ENCODE results near the gene DAND5. TPM values are rescaled to one million over a fixed set of nuclear protein-coding genes. Genes with fewer than 3 reads are reported as not detected.

DAND5 gene
- total and polyA plus RNA-seq, 10 of the 15 experiments (the other 5 are each of a cell fraction or from before 2014, with no cell fraction given): 0.06 to 0.15 (median 0.12) TPM; not detected in 5

- in situ Hi-C loops (cut with MboI): no loop called here
- WGBS (ENCODE audit: insufficient coverage, insufficient replicate concordance, low lambda C conversion rate, missing lambda C conversion rate): 82% methylated on average over 25 of the region's 25 CpGs
These were observed 28.0 kb downstream of the DAND5 start for GRCh38 chr19:12997179-12997966.

More at GRCh38 chr19:12997179-12997966, 28.0 kb downstream of the DAND5 start:
- ChIA-PET POLR2A (no interaction called here), SMC1A (ENCODE audit: uncharacterized antibody, unreplicated experiment) (no interaction called here), RAD21 (ENCODE audit: unreplicated experiment) (no interaction called here), CTCF (no interaction called here)
- intact Hi-C loops (cut with micrococcal nuclease; ENCODE audit: unreplicated experiment): no loop called here
- Histone ChIP-seq H3K79me2 (ENCODE audit: control insufficient read depth, insufficient read depth, low read length) (no peaks in the 10 kb centered on the region), H3K9ac (ENCODE audit: control insufficient read depth, insufficient read depth, low read length) (no peak overlapping the region), H3K27ac (ENCODE audit: control insufficient read depth, insufficient read depth) (no peak overlapping the region), H3K9me3 (replicated peaks; ENCODE audit: control insufficient read depth, insufficient read depth, low read length) (no peaks in the 10 kb centered on the region), H3K27me3 (replicated peaks in 1 of 2; ENCODE audit: control insufficient read depth in 2 of 2, insufficient read depth in 2 of 2, low read length in 1 of 2) (peaks cover 4 to 6% of the 10 kb centered on the region in 2 experiments; a peak in 3 of 4 replicates), H3K36me3 (ENCODE audit: control insufficient read depth in 2 of 2, insufficient read depth in 2 of 2, low read length in 1 of 2) (no peaks in the 10 kb centered on the region), H3K4me2 (ENCODE audit: control insufficient read depth, insufficient read depth) (no peak overlapping the region), H3K4me1 (ENCODE audit: control insufficient read depth, insufficient read depth, low read length) (no peaks in the 10 kb centered on the region), H2AFZ (ENCODE audit: control insufficient read depth, low read depth, low read length) (no peak overlapping the region), H3K4me3 (no peak overlapping the region), H4K20me1 (ENCODE audit: control insufficient read depth, insufficient read depth) (no peaks in the 10 kb centered on the region)
- FAIRE-seq: no peak
- no peak for ATAC-seq
- BruUV-seq (replicated peaks): no TSS peak
- TF ChIP-seq ZNF384 (IDR thresholded peaks at IDR 0.05; ENCODE audit: borderline replicate concordance, low read depth, low read length): no peak
- TF ChIP-seq FOXK2 (IDR thresholded peaks at IDR 0.05): no peak
- no peak for TF ChIP-seq SRF (IDR thresholded peaks at IDR 0.05; ENCODE audit: low read depth in 2 of 2, low read length in 2 of 2)
- no peak for TF ChIP-seq JUNB (IDR thresholded peaks at IDR 0.05)
- TF ChIP-seq RB1 (IDR thresholded peaks at IDR 0.05; ENCODE audit: borderline replicate concordance): no peak
- no peak for TF ChIP-seq ATF3 (IDR thresholded peaks at IDR 0.05; ENCODE audit: borderline replicate concordance, extremely low read depth, low read depth, low read length)
- TF ChIP-seq TCF7 (IDR thresholded peaks at IDR 0.05; ENCODE audit: borderline replicate concordance): no peak
- no peak for TF ChIP-seq POLR2AphosphoS2 (IDR thresholded peaks at IDR 0.05; ENCODE audit: low read depth, low read length)
- TF ChIP-seq GATAD2B (conservative IDR thresholded peaks at IDR 0.05; ENCODE audit: low read depth): no peak
- no peak for TF ChIP-seq BMI1 (IDR thresholded peaks at IDR 0.05; ENCODE audit: borderline replicate concordance)
- no peak for TF ChIP-seq NFYB (IDR thresholded peaks at IDR 0.05; ENCODE audit: insufficient read depth, low read depth, low read length)
- no peak for TF ChIP-seq ATF2 (IDR thresholded peaks at IDR 0.05; ENCODE audit: low read length)
- TF ChIP-seq SMAD1 (IDR thresholded peaks at IDR 0.05; ENCODE audit: low read depth, partially characterized antibody): no peak
- TF ChIP-seq NRF1 (conservative IDR thresholded peaks at IDR 0.05; ENCODE audit: low read depth, low read length): no peak
- DNase-seq (ENCODE audit: low read depth, low spot score): no peak

Measured in GM12878 (cell line).